Uterus (tissue), 2 donors: ENCODE data around the gene PCDHGA11.

Experiments
- CTCF ChIP-seq, 4 experiments: fragments of 200-600 bp in 2 of 4; fragments of 450-650 bp in 2 of 4; sonication (generic) in 2 of 4; IDR thresholded peaks; one replicate each; pipeline ENCODE4 v1.5.1; 2016 to 2019; ENCODE audit warnings: antibody characterized with exemption in 4 of 4, mild to moderate bottlenecking in 2 of 4, moderate library complexity in 1 of 4
- POLR2A ChIP-seq, 2 donors: fragments of 450-650 bp; IDR thresholded peaks; one replicate each; pipeline ENCODE4 v1.6.1; 2016; ENCODE audit warnings: antibody characterized with exemption in 2 of 2, mild to moderate bottlenecking in 1 of 2, moderate library complexity in 1 of 2

- TF ChIP-seq CTCF (IDR thresholded peaks at IDR 0.05) (no peak), POLR2A (IDR thresholded peaks at IDR 0.05) (no peak)
Measured at GRCh38 chr5:141441571-141442170, 20.8 kb downstream of the PCDHGA11 start.
